Measurements from ENCODE around the gene ZNF536. TPM values are rescaled to one million over a fixed set of nuclear protein-coding genes. Genes with fewer than 3 reads are reported as not detected.

Gene ZNF536
- total and polyA plus RNA-seq, 9 donors: 0.13 to 0.52 (median 0.28) TPM; not detected in 4

GRCh38 chr19:30562981-30563380 lies 190.8 kb downstream of the ZNF536 start:
- Histone ChIP-seq H3K9me3 (no peaks in the 10 kb centered on the region), H3K27me3 (no peaks in the 10 kb centered on the region), H3K27ac (no peak overlapping the region), H3K4me3 (no peak overlapping the region), H3K36me3 (no peaks in the 10 kb centered on the region), H3K4me1 (ENCODE audit: insufficient read depth) (no peaks in the 10 kb centered on the region)
- TF ChIP-seq POLR2A (IDR thresholded peaks at IDR 0.05) (no peak), EP300 (IDR thresholded peaks at IDR 0.05) (no peak), CTCF (IDR thresholded peaks at IDR 0.05) (no peak)
- intact Hi-C loops (cut with DNase I): no loop called here
- DNase-seq: no peak
- 92 to 93% (median 93%) methylated on average over 8 of the region's 8 CpGs for WGBS, 3 donors

- WGBS, 3 donors: 78 to 90% (median 86%) methylated on average over 3 of the region's 3 CpGs
- Histone ChIP-seq H3K27ac (no peak overlapping the region), H3K27me3 (no peaks in the 10 kb centered on the region), H3K9me3 (no peaks in the 10 kb centered on the region), H3K4me3 (no peak overlapping the region), H3K4me1 (ENCODE audit: insufficient read depth) (no peaks in the 10 kb centered on the region), H3K36me3 (no peaks in the 10 kb centered on the region)
- no peak for DNase-seq
- TF ChIP-seq EP300 (IDR thresholded peaks at IDR 0.05): no peak
- no peak for TF ChIP-seq POLR2A (IDR thresholded peaks at IDR 0.05)
- TF ChIP-seq CTCF (IDR thresholded peaks at IDR 0.05): no peak
- intact Hi-C loops (cut with DNase I): no loop called here
These were observed 191.5 kb downstream of the ZNF536 start for GRCh38 chr19:30563691-30564090.

GRCh38 chr19:30564551-30565011 lies 192.4 kb downstream of the ZNF536 start:
- Histone ChIP-seq H3K27ac (no peak overlapping the region), H3K9me3 (no peaks in the 10 kb centered on the region), H3K4me1 (ENCODE audit: insufficient read depth) (no peaks in the 10 kb centered on the region), H3K4me3 (no peak overlapping the region), H3K27me3 (no peaks in the 10 kb centered on the region), H3K36me3 (no peaks in the 10 kb centered on the region)
- no peak for DNase-seq
- intact Hi-C loops (cut with DNase I): no loop called here
- 34 to 40% (median 35%) methylated on average over 11 of the region's 11 CpGs for WGBS, 3 donors
- no peak for TF ChIP-seq POLR2A (IDR thresholded peaks at IDR 0.05)
- TF ChIP-seq EP300 (IDR thresholded peaks at IDR 0.05): no peak
- no peak for TF ChIP-seq CTCF (IDR thresholded peaks at IDR 0.05)

- intact Hi-C loops (cut with DNase I): no loop called here
- Histone ChIP-seq H3K4me1 (ENCODE audit: insufficient read depth) (no peaks in the 10 kb centered on the region), H3K4me3 (no peak overlapping the region), H3K27ac (no peak overlapping the region), H3K36me3 (no peaks in the 10 kb centered on the region), H3K9me3 (no peaks in the 10 kb centered on the region), H3K27me3 (no peaks in the 10 kb centered on the region)
- DNase-seq: no peak
- 57 to 60% (median 58%) methylated on average over 5 of the region's 5 CpGs for WGBS, 3 donors
- TF ChIP-seq POLR2A (IDR thresholded peaks at IDR 0.05): no peak
- TF ChIP-seq CTCF (IDR thresholded peaks at IDR 0.05): no peak
- no peak for TF ChIP-seq EP300 (IDR thresholded peaks at IDR 0.05)
These were observed 193.5 kb downstream of the ZNF536 start for GRCh38 chr19:30565636-30566035.

All from ovary (tissue), 9 donors.